Islet of Langerhans (tissue), 1 donor: Measurements from ENCODE around the gene TMEM185A.
"Not testable (repeated sequence)": the region's sequence is repeated elsewhere in the genome, so short reads cannot be mapped to it uniquely, and the experiment has no call there.

Experiments used
- FAIRE-seq: peaks from one replicate; lab custom pipeline; 2011; peaks lifted over from hg19 to GRCh38; lab: Jason Lieb, UNC

Gene TMEM185A

DNA sequence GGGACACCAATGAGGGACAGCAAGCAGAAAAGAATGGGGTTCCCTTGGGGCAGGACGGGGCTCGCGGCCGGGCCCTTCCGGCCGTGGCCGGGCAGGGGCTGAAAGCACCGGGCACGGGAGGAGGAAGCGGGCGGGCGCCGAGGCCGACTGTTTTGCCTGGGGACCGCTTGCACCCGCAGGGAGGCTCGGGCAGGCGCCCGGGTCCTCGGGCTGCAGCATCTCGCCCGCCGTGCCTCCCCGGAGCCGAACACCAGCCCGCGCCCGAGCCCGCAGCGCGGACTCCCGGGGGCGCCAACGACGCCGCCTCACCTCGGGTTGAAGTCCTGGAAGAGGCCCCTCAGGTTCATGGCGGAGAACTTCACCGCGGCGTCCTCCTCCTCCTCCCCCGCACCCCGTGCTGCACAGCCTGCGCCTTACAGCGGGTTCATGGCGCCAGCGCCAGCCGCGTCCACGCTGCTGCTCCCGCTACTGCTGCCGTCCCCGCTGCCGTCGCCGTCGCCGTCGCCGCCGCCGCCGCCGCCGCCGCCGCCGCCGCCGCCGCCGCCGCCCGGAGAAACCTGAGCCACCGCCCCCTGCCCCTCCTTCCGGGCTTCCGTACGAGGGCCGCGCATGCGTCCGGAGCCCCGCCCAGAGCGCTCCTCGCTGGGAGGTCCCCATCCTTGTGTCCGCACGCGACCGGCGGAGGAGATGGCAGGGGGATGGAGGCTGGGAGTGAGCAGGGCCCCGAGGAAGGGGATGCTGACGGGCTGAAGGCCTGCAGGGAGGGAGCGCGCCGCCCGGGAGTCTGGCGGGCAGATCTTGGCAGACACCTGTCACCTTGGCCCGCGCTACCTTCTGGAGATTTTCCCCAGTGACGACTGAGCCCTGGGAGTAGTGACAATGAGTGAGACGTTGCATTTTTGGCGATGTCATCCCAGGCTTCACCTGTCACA, at the start of gene TMEM185A:
TSS of gene TMEM185A (minus strand) at position 559 of the 932 bp plus-strand sequence. CDS start at position 347, 212 bp downstream.
- peak; percentile 51 for FAIRE-seq

DNA sequence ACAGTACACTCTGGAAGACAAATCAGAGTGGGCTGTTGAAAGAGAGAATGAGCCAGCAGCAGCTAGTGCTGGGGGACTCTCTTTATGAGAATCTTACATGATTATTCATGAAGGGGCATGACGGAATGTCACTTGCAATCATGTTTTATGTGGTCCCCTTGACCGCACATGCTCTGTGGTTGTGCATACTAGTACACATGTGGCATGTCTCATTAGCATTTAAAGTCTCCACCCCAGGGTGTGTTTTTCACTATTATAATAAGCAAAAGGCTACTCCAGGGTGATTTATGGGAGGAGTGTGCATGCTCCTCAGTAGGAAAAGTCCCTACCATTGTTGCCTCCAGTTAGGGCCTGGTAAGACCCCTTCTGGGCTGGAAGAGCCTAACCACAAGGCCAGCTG, 49.6 kb upstream of the TMEM185A start:
- no peak for FAIRE-seq

GRCh38 chrX:149679164-149679678, 47.6 kb upstream of the TMEM185A start:
- peak; percentile 96 for FAIRE-seq

DNA sequence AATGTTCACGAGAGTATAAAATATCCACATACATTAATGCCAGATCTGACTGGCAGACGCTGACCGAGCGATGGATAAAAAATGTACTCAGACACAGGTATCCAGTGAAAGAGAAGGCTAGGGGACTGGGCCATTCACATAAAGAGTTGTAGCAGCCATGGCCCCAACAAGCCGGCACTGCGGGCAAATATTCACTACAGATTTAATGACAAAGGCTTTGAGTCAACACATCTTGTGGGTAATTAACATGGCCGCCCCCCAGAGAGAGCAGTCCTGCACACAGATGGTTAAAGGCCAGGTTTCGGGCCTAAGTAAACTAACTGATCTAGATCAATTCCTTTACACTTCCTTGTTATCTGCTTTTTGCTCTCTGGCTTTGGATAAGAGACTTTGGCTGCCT, 44.0 kb upstream of the TMEM185A start:
- not testable (repeated sequence) for FAIRE-seq

- FAIRE-seq: not testable (repeated sequence)
Measured at GRCh38 chrX:149675088-149675487, 43.5 kb upstream of the TMEM185A start.

DNA sequence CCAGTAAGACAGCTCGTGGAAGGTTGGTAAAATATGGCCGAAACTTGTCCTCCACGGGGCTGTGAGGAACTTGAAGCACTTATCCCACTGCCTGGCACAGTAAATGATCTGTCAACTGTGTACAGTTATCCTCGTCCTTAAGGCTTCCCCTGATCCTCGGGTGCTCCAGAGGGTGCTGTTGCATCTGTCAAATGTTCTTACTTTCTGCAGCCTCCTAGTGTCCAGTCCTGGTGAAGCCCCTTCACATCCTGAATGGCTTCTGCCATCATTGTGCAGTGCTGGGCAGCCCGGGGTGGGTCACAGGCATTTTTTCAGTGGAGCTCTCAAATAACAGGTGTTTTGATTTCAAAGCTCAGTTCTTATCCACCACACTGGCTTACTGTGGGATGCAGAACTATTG, 29.0 kb upstream of the TMEM185A start:
- not testable (repeated sequence) for FAIRE-seq

GRCh38 chrX:149656260-149656884, 24.8 kb upstream of the TMEM185A start:
- FAIRE-seq: peak; percentile 73

GRCh38 chrX:149652232-149652981, 20.8 kb upstream of the TMEM185A start:
- no peak for FAIRE-seq

GRCh38 chrX:149650162-149650561, 18.6 kb upstream of the TMEM185A start:
- no peak for FAIRE-seq

DNA sequence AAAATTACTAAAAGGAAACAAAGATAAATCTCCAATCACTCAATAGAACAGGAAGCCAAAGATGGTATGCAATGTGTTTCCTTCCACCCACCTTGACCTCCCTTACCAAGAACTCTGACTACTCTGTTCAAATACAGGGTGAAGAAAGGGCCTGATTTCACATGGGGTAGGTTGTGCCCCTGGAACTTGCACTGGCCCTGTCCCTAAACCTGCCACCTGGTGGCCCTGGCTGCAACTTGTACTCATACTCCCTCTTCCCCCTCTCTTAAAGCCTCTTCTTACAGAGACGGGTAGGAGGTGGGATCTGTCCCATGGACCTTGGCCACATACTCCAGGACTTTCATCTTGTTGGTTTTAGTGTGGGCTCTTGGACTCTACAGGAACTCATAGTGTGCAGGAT, 17.3 kb upstream of the TMEM185A start:
- FAIRE-seq: no peak

DNA sequence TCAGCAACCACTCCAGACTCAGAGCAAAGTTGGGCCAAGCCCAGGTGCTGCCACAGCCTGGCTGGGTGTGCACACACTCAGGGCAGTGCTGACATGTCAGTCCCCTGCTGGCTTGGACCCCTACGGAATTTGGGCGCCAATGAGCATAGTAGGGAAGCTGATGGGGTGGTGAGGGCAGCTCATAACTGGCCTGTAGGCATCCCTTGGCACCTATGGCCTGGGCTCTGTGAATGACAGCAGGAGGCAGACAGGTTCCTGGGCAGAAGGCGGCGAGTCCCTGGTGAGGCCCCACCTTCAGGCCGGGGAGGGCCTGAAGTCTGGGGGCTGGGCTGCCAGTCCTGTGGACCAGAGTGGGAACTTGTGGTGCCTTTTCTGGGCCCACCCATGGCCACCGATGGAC, 15.9 kb upstream of the TMEM185A start:
- no peak for FAIRE-seq

DNA sequence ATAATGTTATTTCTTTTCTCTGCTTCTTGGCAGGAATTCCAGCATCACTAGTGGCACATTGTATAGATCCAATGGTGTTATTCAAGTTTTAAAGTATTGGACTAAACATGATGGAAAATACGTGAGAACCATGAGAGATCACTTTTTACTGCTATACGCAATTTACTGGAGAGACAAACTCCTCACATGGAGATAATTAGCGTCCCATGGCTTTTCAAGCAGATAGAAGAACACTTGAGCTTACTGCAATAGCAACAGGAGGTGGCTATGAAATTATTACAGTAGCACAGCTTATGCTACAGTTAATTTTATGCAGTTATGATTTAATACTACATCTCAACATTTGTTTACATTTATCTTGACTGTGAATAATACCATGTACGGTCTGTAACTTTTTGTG, 11.9 kb upstream of the TMEM185A start:
- FAIRE-seq: no peak

GRCh38 chrX:149641835-149642234, 10.2 kb upstream of the TMEM185A start:
- FAIRE-seq: no peak

- no peak for FAIRE-seq
Measured at GRCh38 chrX:149641432-149641831, 9.8 kb upstream of the TMEM185A start.

DNA sequence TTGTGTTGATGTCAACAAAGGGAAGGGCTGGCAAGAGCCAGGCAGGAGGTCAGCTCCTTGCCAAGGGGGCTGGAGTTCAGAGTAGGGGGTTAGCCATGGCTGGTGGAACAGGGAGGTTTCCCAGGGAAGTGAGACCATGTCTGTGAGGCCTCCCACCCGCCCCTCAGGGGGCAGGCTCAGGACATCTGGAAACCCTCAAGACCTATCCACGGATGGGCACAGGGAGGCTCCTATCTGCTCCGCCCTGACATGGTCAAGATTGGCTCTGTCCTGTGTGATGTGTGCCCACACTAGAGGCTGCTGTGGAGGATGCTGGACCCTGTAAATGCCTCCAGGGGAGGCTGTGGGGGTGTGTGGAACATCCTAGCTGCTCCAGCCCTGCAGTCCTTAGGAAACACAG, 8.0 kb upstream of the TMEM185A start:
- no peak for FAIRE-seq

- FAIRE-seq: no peak
Measured at GRCh38 chrX:149638860-149639259, 7.3 kb upstream of the TMEM185A start.

GRCh38 chrX:149633511-149633910, 1.9 kb upstream of the TMEM185A start:
- no peak for FAIRE-seq

- peak; percentile 51 for FAIRE-seq
Measured at GRCh38 chrX:149630681-149631233, 835 bp downstream of the TMEM185A start.

DNA sequence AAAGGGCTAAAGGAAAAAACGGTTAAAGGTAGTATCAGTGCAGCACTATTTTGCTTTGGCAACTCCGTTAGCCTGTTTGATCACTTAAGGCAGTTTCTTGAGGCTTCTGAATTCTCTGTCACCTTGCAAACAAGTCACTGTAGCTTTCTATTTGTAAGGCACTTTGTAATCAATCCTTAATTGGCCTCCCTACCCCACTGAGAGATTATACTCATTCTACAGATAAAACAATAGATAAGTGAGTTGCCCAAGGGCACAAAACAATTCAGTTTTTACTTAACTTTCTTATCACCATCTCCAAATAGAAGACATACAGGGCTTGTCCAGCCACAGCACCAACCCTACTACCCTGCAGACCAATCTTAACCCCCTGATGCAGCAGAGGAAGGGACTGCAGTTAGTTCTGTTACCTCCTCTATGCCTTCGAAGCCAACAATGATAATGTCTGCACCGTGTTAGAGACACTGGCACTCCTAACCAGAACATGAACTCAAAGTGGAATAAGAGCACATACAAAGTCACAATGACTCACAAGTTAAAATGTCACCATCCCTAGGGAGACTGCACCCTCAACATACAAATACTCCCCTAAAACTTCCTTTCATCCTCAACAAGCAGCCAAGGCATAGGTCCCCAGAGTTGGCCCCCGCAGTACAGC, 1.7 kb downstream of the TMEM185A start:
- FAIRE-seq: no peak

GRCh38 chrX:149628768-149629167, 2.8 kb downstream of the TMEM185A start:
- FAIRE-seq: no peak

- FAIRE-seq: peak; percentile 30
Measured at GRCh38 chrX:149628280-149628679, 3.3 kb downstream of the TMEM185A start.

GRCh38 chrX:149626829-149627228, 4.8 kb downstream of the TMEM185A start:
- FAIRE-seq: not testable (repeated sequence)
